HG03442 (cell line): ENCODE results near the gene FOXP4.

Source experiments
- ATAC-seq: cut with Tn5 transposase; IDR thresholded peaks from one replicate; pipeline ENCODE4 v1.9.1; 2021; ENCODE audit warnings: mild to moderate bottlenecking, moderate library complexity; ENCODE audit not compliant: unreplicated experiment

The FOXP4 gene

DNA sequence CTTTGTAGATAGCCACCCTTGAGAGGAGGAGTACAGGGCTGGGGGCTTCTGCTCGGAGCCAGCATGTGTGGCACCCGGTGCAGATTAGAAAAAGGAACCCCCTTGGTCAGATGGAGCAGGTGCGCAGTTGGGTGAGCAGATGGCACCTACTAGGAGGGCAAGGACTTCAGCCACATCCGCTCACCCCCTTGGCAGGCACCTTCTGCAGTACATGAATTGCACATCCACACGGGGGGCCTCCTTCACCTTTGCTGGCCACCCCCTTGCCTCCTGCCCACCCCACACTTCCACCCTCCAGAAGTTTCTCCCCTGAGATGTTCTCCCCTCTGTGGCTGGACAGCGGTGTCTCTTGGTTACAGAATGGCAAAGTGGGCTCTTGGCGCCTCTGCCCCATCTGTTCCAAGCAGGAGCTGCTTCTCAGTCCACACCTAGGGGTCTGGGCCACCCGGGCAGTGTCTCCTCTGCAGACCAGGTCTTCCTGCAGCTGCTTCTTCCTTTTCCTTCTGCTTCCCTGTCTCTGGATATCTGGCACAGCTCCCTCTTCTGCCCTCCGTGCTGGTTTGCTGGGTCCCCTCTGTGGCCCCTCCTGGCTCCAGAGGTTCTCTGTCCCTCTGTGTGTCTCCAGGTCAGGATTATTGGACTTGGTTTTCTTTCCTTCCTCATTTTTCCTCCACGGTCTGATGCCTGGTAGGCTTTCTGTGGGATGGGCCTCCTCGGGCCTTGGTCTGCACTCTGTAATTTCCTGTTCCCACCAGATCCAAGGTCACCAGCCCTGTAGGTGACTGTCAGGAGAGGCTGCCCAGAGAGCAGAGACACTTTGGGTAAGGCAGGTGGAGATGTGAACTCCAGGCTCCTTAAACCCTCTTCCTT is 96.1 kb downstream of the FOXP4 start:
- no peak for ATAC-seq

DNA sequence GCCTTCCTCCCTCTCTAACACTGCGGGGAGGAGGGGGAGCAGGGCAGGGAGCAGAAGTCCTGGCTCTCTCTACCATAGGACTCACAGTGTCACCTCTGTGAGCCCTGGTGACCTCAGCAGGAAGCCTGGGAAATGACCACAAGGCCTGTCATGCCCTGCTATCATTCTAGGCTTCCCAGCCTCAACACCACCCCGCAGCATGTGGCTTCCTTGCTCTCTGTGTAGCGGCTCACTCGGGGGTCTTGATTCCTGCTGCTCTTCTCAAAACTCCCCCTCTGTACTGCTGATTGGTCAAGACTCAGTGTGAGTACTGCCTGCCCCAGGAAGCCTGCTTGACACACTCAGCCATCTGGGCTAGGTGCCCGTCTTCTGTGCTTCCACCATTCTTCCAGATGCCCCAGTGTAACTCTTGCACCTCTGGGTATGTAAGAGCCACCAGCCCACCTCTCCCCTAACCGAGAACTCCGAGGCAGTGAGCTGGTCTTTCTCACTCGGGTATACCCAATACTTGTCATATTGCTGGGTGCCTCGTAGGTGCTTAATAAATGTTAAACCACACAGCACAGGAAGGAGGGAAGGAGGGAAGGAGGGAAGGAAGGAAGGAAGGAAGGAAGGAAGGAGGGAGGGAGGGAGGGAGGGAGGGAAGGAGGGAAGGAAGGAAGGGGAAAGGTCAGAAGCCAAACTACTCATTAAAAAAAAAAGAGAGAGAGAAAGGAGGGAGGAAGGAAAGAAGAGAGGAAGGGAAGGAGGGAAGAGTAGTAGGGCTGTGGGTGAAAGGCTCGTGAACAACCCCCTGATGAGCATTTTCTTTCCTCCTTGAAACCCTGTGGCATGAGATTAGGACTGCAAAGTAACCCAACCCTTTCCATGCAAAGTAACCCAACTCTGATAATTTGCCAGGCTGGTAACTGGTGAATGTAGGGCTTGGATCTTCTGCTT is 97.0 kb downstream of the FOXP4 start:
- no peak for ATAC-seq

DNA sequence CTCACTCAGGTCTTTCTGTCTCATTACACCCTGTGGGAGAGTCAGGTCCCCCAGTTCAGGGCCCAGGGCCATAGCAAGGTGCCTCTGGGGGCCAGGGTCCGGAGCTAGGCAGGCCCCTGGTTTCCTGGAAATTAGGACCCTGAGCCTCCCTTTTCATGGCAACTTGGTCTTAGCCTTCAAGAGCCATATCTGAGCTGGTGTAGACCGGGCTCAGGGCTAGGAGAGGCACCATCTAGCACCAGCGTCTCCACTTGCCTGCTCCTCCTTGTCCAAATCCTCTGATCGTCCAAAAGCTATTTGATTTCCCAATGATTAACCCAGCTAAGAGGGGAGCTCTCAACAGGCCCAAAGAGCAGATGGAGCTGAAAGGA is 97.7 kb downstream of the FOXP4 start:
- ATAC-seq: no peak

DNA sequence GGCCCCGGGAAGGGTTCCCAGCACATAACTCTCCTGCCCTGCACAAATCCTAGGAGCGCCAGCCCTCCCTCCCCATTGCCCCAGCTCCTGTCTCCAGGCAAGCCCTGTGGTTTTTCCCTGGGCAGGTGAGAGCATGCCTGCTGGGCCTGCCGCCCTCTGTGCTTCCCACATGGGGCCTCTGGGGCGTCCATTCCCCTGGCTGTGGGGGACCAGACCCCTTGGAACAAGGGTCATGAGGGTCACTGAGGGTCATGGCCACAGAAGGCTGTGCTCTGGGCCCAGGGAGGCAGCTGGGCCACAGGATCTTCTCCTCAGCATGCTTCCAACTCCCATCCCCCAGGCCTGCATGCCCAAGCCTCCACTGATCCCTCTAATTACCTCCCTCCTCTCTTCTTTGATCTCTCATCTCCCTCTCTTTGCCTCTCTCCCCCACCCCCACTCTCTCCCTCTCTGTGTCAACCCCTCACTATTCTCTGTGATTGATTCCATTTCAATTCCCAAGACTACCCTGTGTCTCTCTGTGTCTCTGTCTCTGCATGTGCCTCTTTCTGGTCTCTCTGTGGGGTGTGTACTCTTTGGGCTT is 98.2 kb downstream of the FOXP4 start:
- no peak for ATAC-seq

DNA sequence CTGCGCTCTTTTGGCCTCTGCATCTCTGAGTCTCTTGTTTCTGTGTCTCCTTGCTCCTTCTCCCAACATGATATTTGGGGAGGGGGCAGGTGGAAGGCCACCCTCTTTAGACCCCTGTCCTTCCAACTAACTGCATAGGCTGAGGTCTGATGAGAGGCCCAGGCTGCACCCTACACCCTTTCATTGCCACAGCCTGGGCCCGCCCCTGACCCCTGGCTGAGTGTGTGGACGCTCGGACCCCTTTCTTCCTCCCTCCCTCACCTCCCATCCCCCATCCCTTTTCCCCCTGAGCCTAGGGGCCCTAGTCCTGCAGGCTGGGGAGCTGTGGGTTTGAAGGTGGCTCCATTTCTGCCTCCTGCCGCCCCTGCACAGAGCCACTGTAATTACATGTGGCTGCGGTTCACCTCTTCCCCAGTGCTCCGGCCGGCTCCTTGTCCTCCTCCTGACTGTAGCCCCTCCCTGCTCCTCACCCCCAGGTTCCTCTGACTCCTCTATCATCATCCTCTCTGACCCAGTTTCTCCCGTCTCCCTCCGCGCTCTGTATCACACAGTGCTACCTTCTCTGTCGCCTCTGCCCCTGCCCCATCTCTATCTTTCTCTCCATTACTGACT is 98.9 kb downstream of the FOXP4 start:
- ATAC-seq: no peak

GRCh38 chr6:41646026-41646795 is 100.0 kb downstream of the FOXP4 start:
- no peak for ATAC-seq

GRCh38 chr6:41647061-41647511 is 100.9 kb downstream of the FOXP4 start:
- no peak for ATAC-seq

GRCh38 chr6:41648070-41648585 is 101.9 kb downstream of the FOXP4 start:
- no peak for ATAC-seq

GRCh38 chr6:41648921-41649320 is 102.7 kb downstream of the FOXP4 start:
- no peak for ATAC-seq

GRCh38 chr6:41649596-41649995 is 103.4 kb downstream of the FOXP4 start:
- no peak for ATAC-seq

GRCh38 chr6:41650120-41650519 is 103.9 kb downstream of the FOXP4 start:
- no peak for ATAC-seq

GRCh38 chr6:41651246-41651961 is 105.2 kb downstream of the FOXP4 start:
- no peak for ATAC-seq
